BJ (cell line): Measurements from ENCODE around the gene TMEM115. TPM values are rescaled to one million over a fixed set of nuclear protein-coding genes. Genes with fewer than 3 reads are reported as not detected.
A peak's percentile ranks its signal among the peaks of the same experiment; 100 is the strongest.

ENCODE experiments used
- CTCF ChIA-PET: fragments of 350-600 bp; formaldehyde crosslinking; extraction: SDS; loops from one replicate; lab custom pipeline; 2021; ENCODE audit warnings: antibody characterized with exemption, inconsistent platforms; lab: Yijun Ruan, JAX
- POLR2A ChIA-PET: fragments of 300-600 bp; sonication (Branson Sonifier 250); formaldehyde crosslinking; extraction: SDS; loops from one replicate; lab custom pipeline; 2021; ENCODE audit warnings: antibody characterized with exemption; lab: Charles Lee
- DNase-seq: peaks from one replicate; pipeline ENCODE4 v3.0.0-alpha.2; 2011; ENCODE audit warnings: low read depth
- H3K27me3 ChIP-seq: 2 replicates; pipeline ENCODE4 v1.6.0; 2011; ENCODE audit warnings: low read length; ENCODE audit not compliant: control insufficient read depth, insufficient read depth
- H3K36me3 ChIP-seq: 2 replicates; pipeline ENCODE4 v1.5.1; 2011; ENCODE audit warnings: low read length; ENCODE audit not compliant: control insufficient read depth, insufficient read depth
- H3K4me3 ChIP-seq: 2 replicates; pipeline ENCODE4 v1.5.1; 2011; ENCODE audit warnings: low read depth, mild to moderate bottlenecking, control low read depth, low read length
- polyA plus RNA-seq: library from polyadenylated mRNA; depleted of rRNA; stranded (reverse); fragments of >200 nt; gene quantifications from 2 replicates; pipeline ENCODE4 v1.2.3, GENCODE V29; 2011
- TF ChIP-seq, protein P1 (sequence below): IDR thresholded peaks from 2 replicates; pipeline ENCODE4 v1.5.1; 2011; ENCODE audit warnings: low read depth, mild to moderate bottlenecking, control low read depth, inconsistent platforms, low read length, moderate library complexity; ENCODE audit not compliant: insufficient read depth

TMEM115 gene
- polyA plus RNA-seq, 1 experiment, result 75.4 TPM

DNA sequence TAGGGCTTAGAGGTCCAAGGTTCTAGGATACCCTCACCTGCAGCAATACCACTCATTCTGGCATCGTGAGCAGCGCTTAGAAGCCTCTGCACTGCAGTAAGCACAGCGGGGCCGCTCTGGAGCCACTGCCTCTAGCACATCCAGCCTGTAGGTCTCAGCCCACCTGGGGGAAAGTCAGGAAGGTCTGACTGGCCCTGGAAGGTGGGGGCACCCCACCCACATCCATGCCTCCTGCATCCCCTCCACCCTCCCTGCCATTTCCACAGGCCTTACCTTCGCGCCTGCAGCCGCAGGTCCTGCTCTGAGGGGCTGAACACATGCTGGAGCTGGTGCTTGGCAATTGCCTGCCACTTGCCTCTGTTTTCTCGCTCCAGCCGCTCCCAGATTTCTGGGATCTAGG lies 17.8 kb downstream of the TMEM115 start:
- Histone ChIP-seq H3K4me3 (peak overlapping the region; percentile 60), H3K27me3 (no peaks in the 10 kb centered on the region), H3K36me3 (no peaks in the 10 kb centered on the region)
- TF ChIP-seq, protein P1, sequence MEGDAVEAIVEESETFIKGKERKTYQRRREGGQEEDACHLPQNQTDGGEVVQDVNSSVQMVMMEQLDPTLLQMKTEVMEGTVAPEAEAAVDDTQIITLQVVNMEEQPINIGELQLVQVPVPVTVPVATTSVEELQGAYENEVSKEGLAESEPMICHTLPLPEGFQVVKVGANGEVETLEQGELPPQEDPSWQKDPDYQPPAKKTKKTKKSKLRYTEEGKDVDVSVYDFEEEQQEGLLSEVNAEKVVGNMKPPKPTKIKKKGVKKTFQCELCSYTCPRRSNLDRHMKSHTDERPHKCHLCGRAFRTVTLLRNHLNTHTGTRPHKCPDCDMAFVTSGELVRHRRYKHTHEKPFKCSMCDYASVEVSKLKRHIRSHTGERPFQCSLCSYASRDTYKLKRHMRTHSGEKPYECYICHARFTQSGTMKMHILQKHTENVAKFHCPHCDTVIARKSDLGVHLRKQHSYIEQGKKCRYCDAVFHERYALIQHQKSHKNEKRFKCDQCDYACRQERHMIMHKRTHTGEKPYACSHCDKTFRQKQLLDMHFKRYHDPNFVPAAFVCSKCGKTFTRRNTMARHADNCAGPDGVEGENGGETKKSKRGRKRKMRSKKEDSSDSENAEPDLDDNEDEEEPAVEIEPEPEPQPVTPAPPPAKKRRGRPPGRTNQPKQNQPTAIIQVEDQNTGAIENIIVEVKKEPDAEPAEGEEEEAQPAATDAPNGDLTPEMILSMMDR, result no peak
- POLR2A ChIA-PET, result no interaction called here
- no peak for DNase-seq
- CTCF ChIA-PET, result interaction anchor here (1.9 to 2.7 kb wide), 2 partner anchors 9 to 201 kb away, joined by 9 to 10 read pairs; partner anchors contain the start of genes CYB561D2 and NPRL2

DNA sequence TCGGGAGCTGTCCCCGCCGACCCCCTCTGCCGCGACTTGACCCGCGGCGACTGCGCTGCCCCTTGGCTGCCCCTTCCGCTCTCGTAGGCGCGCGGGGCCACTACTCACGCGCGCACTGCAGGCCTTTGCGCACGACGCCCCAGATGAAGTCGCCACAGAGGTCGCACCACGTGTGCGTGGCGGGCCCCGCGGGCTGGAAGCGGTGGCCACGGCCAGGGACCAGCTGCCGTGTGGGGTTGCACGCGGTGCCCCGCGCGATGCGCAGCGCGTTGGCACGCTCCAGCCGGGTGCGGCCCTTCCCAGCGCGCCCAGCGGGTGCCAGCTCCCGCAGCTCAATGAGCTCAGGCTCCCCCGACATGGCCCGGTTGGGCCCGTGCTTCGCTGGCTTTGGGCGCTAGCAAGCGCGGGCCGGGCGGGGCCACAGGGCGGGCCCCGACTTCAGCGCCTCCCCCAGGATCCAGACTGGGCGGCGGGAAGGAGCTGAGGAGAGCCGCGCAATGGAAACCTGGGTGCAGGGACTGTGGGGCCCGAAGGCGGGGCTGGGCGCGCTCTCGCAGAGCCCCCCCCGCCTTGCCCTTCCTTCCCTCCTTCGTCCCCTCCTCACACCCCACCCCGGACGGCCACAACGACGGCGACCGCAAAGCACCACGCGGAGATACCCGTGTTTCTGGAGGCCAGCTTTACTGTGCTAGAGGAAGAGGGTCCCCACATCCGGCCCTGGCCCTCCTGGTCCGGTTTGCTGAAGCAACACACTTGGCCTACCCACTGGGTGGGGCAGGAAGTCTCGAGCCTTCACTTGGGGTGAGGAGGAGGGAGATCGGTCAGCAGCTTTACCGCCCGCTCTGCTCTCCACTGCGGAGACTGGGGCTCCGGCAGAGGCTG lies 18.6 kb downstream of the TMEM115 start, which contains the start of gene RASSF1:
Gene RASSF1, minus strand, starts transcription at position 389 of the 882 bp plus-strand sequence. Its CDS starts 31 bp downstream, at position 358.
- TF ChIP-seq, protein P1, result no peak
- H3K36me3 ChIP-seq, result no peaks in the 10 kb centered on the region
- ChIA-PET POLR2A (no interaction called here), CTCF (interaction anchor here (0.5 to 2.7 kb wide), 5 partner anchors 10 to 985 kb away, joined by 3 to 10 read pairs (median 4); partner anchors contain the start of genes CYB561D2 and NPRL2)
- H3K4me3 ChIP-seq, result peak within 1 kb of the TSS; percentile 60
- H3K27me3 ChIP-seq, result no peaks in the 10 kb centered on the region
- no peak for DNase-seq

- ChIA-PET CTCF (interaction anchor here (1.9 to 2.7 kb wide), 3 partner anchors 10 to 202 kb away, joined by 4 to 10 read pairs (median 9); partner anchors contain the start of genes CYB561D2 and NPRL2), POLR2A (no interaction called here)
- Histone ChIP-seq H3K4me3 (peak overlapping the region; percentile 60), H3K27me3 (no peaks in the 10 kb centered on the region), H3K36me3 (no peaks in the 10 kb centered on the region)
- TF ChIP-seq, protein P1, result no peak
- no peak for DNase-seq
These were observed 19.2 kb downstream of the TMEM115 start for GRCh38 chr3:50340147-50340447.

- H3K36me3 ChIP-seq, result no peaks in the 10 kb centered on the region
- ChIA-PET CTCF (interaction anchor here (1.9 to 7.2 kb wide), 3 partner anchors 11 to 15 kb away, joined by 4 to 32 read pairs (median 9); partner anchors contain the start of genes CYB561D2 and NPRL2), POLR2A (no interaction called here)
- no peaks in the 10 kb centered on the region for H3K27me3 ChIP-seq
- no peak for DNase-seq
- TF ChIP-seq, protein P1, result no peak
- H3K4me3 ChIP-seq, result peak overlapping the region; percentile 60
These were observed 19.7 kb downstream of the TMEM115 start for GRCh38 chr3:50339485-50340146.

GRCh38 chr3:50338965-50339364 lies 20.4 kb downstream of the TMEM115 start:
- Histone ChIP-seq H3K36me3 (no peaks in the 10 kb centered on the region), H3K4me3 (no peak overlapping the region), H3K27me3 (no peaks in the 10 kb centered on the region)
- ChIA-PET POLR2A (no interaction called here), CTCF (interaction anchor here (0.9 to 7.2 kb wide), 4 partner anchors 12 to 16 kb away, joined by 4 to 32 read pairs (median 4); partner anchors contain the start of genes CYB561D2, HYAL2 and NPRL2)
- DNase-seq, result no peak
- TF ChIP-seq, protein P1, result no peak
